GM19328 (cell line): ENCODE results near the gene CATSPER3.
"Not testable (repeated sequence)": the region's sequence is repeated elsewhere in the genome, so short reads cannot be mapped to it uniquely, and the experiment has no call there.

Source experiments
- ATAC-seq: cut with Tn5 transposase; IDR thresholded peaks from one replicate; pipeline ENCODE4 v1.9.1; 2021; ENCODE audit warnings: mild to moderate bottlenecking, moderate library complexity; ENCODE audit not compliant: unreplicated experiment

CATSPER3 gene

GRCh38 chr5:134969166-134969565 is 1.5 kb downstream of the CATSPER3 start:
- no peak for ATAC-seq

GRCh38 chr5:134975078-134975715 is 7.5 kb downstream of the CATSPER3 start:
- ATAC-seq: no peak

- ATAC-seq: no peak
Measured at GRCh38 chr5:134975843-134976242, 8.1 kb downstream of the CATSPER3 start.

- ATAC-seq: no peak
Measured at GRCh38 chr5:134976841-134977240, 9.1 kb downstream of the CATSPER3 start.

GRCh38 chr5:134979416-134979815 is 11.7 kb downstream of the CATSPER3 start:
- no peak for ATAC-seq

- no peak for ATAC-seq
Measured at GRCh38 chr5:134982230-134982629, 14.5 kb downstream of the CATSPER3 start.

GRCh38 chr5:134989266-134989830 is 21.6 kb downstream of the CATSPER3 start:
- ATAC-seq: no peak

GRCh38 chr5:134990183-134990582 is 22.5 kb downstream of the CATSPER3 start:
- ATAC-seq: not testable (repeated sequence)

GRCh38 chr5:134992148-134992547 is 24.4 kb downstream of the CATSPER3 start:
- no peak for ATAC-seq

GRCh38 chr5:134993161-134993560 is 25.5 kb downstream of the CATSPER3 start:
- ATAC-seq: no peak

- no peak for ATAC-seq
Measured at GRCh38 chr5:134994560-134995156, 27.0 kb downstream of the CATSPER3 start.

GRCh38 chr5:134995850-134996402 is 28.2 kb downstream of the CATSPER3 start:
- ATAC-seq: no peak

- ATAC-seq: no peak
Measured at GRCh38 chr5:134997015-134997414, 29.3 kb downstream of the CATSPER3 start.

GRCh38 chr5:134998068-134998467 is 30.4 kb downstream of the CATSPER3 start:
- ATAC-seq: not testable (repeated sequence)

GRCh38 chr5:135004376-135004775 is 36.7 kb downstream of the CATSPER3 start:
- no peak for ATAC-seq

- no peak for ATAC-seq
Measured at GRCh38 chr5:135005076-135005475, 37.4 kb downstream of the CATSPER3 start.

GRCh38 chr5:135007305-135007704 is 39.6 kb downstream of the CATSPER3 start:
- no peak for ATAC-seq

GRCh38 chr5:135007749-135008363 is 40.1 kb downstream of the CATSPER3 start:
- no peak for ATAC-seq

- ATAC-seq: no peak
Measured at GRCh38 chr5:135008556-135008955, 40.8 kb downstream of the CATSPER3 start.

GRCh38 chr5:135008981-135009735 is 41.5 kb downstream of the CATSPER3 start:
- no peak for ATAC-seq
